GM12892 (cell line): Measurements from ENCODE around the gene ZDHHC20.

Experiments
- DNase-seq: peaks from one replicate; pipeline ENCODE4 v3.0.0; 2011; ENCODE audit not compliant: insufficient read length
- FAIRE-seq: peaks from 2 replicates; lab custom pipeline; 2011; peaks lifted over from hg19 to GRCh38; lab: Jason Lieb, UNC
- POLR2A ChIP-seq: IDR thresholded peaks from 2 replicates; pipeline ENCODE4 v1.6.1; 2011; ENCODE audit warnings: low read depth, low read length, control low read depth
- POLR2AphosphoS5 ChIP-seq: IDR thresholded peaks from 2 replicates; pipeline ENCODE4 v1.6.1; 2011; ENCODE audit warnings: low read depth, low read length, control low read depth
- TAF1 ChIP-seq: IDR thresholded peaks from 2 replicates; pipeline ENCODE4 v1.6.1; 2011; ENCODE audit warnings: low read depth, mild to moderate bottlenecking, control low read depth, low read length, borderline replicate concordance

ZDHHC20 gene

GRCh38 chr13:21333186-21333585, 125.9 kb downstream of the ZDHHC20 start:
- FAIRE-seq: no peak
- no peak for DNase-seq
- no peak for TF ChIP-seq TAF1
- TF ChIP-seq POLR2AphosphoS5: no peak
- TF ChIP-seq POLR2A: no peak

GRCh38 chr13:21330126-21330861, 128.8 kb downstream of the ZDHHC20 start:
- TF ChIP-seq POLR2A (no peak), TAF1 (no peak), POLR2AphosphoS5 (no peak)
- FAIRE-seq (peak; percentile 96), DNase-seq (no peak)

DNA sequence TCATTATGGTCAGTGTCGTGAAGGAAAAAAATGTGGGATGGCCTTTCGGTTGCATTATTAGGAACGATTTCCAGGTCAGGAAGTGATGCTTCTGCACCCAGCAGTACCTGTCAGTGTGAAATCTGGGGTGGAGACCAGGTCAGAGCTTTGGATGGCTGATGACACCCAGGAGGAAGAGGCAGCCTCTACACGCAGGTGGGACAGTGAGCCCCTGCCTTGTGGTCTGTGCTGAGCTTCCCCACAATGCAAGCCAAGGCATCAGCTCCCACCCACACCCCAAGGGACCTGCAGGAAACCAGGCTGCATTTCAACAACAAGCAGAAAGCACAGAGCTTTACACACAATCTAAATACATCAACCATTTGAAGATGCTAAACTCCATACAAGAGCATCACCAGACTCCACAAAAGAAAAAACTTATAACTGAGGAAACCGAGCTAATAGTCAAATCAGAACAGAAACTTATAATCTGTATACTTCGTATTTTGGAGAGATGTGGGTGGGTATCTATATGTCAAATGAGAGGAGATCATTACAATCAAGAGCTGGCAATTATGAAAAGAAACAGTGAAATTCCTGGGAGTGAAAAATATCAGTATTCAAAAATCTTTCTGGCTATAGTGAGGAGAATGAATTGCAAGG, 130.1 kb downstream of the ZDHHC20 start:
- TF ChIP-seq POLR2AphosphoS5 (no peak), TAF1 (no peak), POLR2A (no peak)

DNA sequence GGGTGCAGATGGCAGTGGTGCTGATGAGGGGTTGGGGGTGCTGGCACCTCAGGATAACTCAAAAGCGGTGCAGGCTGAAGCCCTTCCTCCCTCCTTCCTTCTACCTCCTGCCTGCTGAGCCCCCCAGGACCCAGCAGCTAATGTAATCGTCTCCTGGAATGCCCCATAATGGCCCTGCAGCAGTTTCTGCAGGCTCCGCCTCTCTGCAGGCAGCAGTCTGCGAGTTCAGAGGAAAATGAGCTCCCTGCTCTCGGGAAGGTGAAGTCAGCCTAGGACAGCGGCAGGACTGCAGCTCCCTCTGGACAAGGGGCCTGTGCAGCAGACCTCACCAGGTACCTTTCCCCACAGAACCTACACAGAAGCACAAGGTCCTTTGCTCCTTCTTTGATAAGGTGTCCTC, 130.9 kb downstream of the ZDHHC20 start:
- DNase-seq: no peak
- no peak for FAIRE-seq
- no peak for TF ChIP-seq POLR2AphosphoS5
- no peak for TF ChIP-seq POLR2A
- TF ChIP-seq TAF1: no peak

More for the DNA sequence above, 130.1 kb downstream of the ZDHHC20 start:
- no peak for DNase-seq
- peak; percentile 73 for FAIRE-seq

DNA sequence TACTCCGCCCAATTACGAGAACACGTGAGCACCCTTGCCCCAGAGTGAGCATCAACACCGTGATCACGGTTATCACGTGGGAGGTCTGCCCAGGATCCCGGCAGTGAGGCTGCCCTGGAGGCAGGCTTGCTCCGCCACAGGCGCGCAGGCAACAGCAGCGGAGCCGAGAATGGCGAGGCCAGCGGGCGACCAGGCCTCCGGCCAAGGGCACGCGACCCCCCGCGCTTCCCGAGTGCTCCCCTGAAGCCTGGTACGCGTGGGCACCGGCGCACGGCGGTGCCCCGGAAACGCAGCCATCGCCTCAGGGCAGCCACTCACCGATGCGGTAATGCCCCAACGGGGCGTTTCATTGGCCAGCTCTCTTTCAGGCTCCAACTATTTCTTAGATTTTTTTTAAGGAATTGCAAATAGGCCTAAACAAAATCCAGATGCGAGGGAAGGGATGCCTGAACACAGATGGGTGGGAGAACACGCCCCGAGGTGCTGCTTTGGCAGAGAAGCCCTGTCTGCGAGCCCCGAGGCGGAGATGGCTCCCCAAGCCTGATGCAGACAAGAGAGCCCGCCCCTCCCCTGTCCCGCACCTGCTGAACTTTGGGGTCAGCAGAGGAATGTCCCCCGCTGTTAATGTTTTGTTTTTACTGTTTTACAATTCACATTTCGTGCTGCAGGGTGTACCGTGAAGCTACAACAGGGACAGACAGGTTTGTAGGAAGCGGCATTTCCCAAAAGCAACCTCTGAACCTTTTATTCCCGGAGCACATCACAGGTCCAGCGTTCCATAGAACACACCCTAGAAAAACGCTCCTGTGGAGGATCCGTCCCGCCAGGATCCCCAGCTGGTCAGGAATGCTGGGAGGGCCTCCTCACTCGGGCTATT, 132.7 kb downstream of the ZDHHC20 start:
- no peak for FAIRE-seq

DNA sequence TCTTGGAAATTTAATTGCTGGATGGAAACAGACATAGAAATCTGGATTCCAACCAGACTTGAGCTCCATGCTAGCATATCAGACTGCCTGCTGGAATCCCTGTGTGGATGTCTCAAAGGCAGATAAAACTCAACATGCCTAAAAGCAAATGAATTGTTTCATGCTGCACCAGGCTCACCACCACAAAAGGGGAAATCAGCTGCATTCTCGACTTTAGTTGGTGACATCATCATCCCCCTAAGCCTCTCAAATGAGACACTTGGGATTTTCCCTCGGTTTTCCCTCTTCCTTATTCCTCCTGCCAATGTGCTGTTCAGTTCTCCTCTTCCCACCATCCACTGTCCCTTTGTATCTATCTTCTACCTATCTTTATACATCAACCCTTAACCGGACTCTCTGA, 134.3 kb downstream of the ZDHHC20 start:
- DNase-seq: no peak
- FAIRE-seq: peak; percentile 77
- no peak for TF ChIP-seq POLR2AphosphoS5
- TF ChIP-seq POLR2A: no peak
- no peak for TF ChIP-seq TAF1

More for the DNA sequence above, 132.7 kb downstream of the ZDHHC20 start:
- TF ChIP-seq POLR2AphosphoS5 (no peak), TAF1 (no peak), POLR2A (no peak)
- DNase-seq: no peak

- TF ChIP-seq TAF1 (no peak), POLR2A (no peak), POLR2AphosphoS5 (no peak)
- DNase-seq (no peak), FAIRE-seq (no peak)
Observed at GRCh38 chr13:21322988-21323387, 136.1 kb downstream of the ZDHHC20 start.
